Measurements from ENCODE around the gene RCC2.

RCC2 gene

DNA sequence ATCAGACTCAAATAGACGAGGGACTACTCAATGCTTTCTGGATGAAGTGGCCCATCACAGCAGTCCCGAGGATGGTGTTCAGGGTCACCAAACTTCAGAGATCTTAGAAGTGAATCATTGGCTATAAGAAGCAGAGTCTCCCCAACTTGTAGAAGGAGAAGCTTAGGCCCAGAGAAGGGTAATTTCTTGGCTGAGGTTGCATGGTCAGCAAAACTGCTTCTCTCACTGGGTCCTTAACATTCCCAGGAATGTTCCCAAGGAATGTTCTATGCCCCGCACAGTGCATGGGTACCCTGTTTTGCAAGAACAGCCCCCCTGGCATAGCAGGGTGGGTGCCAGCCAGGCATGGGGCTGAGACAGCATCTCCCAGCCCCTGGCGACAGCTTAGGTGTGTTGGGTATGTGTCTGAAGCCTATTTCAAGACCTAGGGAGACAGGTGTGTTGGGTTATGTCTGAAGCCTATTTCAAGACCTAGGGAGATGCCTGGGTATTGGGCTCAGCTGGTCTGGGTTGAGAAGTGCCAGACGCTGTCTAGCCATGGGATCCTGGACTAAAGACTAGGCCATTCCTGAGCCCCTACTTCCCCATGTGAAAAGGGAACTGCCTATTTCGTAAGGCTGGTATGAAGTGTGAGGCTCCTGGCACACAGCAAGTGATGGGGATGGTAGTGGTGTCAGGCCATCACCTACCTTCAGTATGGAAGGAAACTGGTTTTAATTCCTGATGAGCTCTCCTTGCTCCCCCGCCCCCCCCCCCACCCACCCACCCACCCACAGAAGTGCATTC lies 41.4 kb downstream of the RCC2 start:
- no peaks in the 10 kb centered on the region for H3K79me2 ChIP-seq (ENCODE audit: insufficient read depth, low read depth)
- H3K4me1 ChIP-seq (ENCODE audit: low read depth, poor library complexity, severe bottlenecking): no peaks in the 10 kb centered on the region
- H2AFZ ChIP-seq (ENCODE audit: low read depth): no peak overlapping the region
- H3K36me3 ChIP-seq (ENCODE audit: insufficient read depth): no peaks in the 10 kb centered on the region
- H3K27me3 ChIP-seq (ENCODE audit: insufficient read depth, low read depth): peaks cover 38% of the 10 kb centered on the region; the same call in 1 of the 2 replicates
- no peaks in the 10 kb centered on the region for H4K20me1 ChIP-seq (ENCODE audit: insufficient read depth)
- TF ChIP-seq CTCF (conservative IDR thresholded peaks at IDR 0.05; ENCODE audit: low read depth, low read length): no peak
- H3K27ac ChIP-seq: no peak overlapping the region
- no peak overlapping the region for H3K4me2 ChIP-seq
- H3K4me3 ChIP-seq (IDR thresholded peaks at IDR 0.05; ENCODE audit: insufficient read depth, low read depth, low read length): no peak overlapping the region
- no peak overlapping the region for H3K9ac ChIP-seq

DNA sequence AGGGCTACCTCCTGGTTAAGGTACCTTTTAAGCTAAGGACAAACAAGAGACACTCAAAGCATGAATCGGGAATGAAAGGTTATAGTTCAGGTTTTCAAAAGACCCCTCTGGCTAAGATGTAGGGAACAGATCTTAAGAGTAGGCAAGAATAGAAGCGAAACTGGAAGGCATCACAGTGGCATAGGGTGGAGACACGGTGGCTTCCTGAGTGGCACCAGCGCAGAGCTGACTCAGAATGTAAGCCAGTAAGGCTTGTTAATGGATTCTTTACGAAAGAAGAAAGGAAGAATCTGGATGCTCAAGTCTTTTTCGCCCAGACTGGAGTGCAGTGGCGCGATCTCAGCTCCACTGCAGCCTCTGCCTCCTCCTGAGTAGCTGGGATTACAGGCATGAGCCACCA lies 46.2 kb downstream of the RCC2 start:
- Histone ChIP-seq H3K4me2 (no peak overlapping the region), H3K79me2 (ENCODE audit: insufficient read depth, low read depth) (no peaks in the 10 kb centered on the region), H3K27me3 (ENCODE audit: insufficient read depth, low read depth) (peaks cover 73% of the 10 kb centered on the region)

GRCh38 chr1:17392199-17392740 lies 47.2 kb downstream of the RCC2 start:
- no peaks in the 10 kb centered on the region for H3K36me3 ChIP-seq (ENCODE audit: insufficient read depth)
- peaks cover 79% of the 10 kb centered on the region for H3K27me3 ChIP-seq (ENCODE audit: insufficient read depth, low read depth)
- TF ChIP-seq CTCF (conservative IDR thresholded peaks at IDR 0.05; ENCODE audit: low read depth, low read length): no peak
- no peak overlapping the region for H2AFZ ChIP-seq (ENCODE audit: low read depth)
- no peak overlapping the region for H3K4me3 ChIP-seq (IDR thresholded peaks at IDR 0.05; ENCODE audit: insufficient read depth, low read depth, low read length)
- H3K27ac ChIP-seq: no peak overlapping the region
- no peak overlapping the region for H3K9ac ChIP-seq
- no peaks in the 10 kb centered on the region for H4K20me1 ChIP-seq (ENCODE audit: insufficient read depth)
- no peaks in the 10 kb centered on the region for H3K79me2 ChIP-seq (ENCODE audit: insufficient read depth, low read depth)
- H3K4me1 ChIP-seq (ENCODE audit: low read depth, poor library complexity, severe bottlenecking): no peaks in the 10 kb centered on the region
- H3K4me2 ChIP-seq: no peak overlapping the region

More for the DNA sequence above, 46.2 kb downstream of the RCC2 start:
- no peak for TF ChIP-seq CTCF (conservative IDR thresholded peaks at IDR 0.05; ENCODE audit: low read depth, low read length)
- Histone ChIP-seq H3K9ac (no peak overlapping the region), H2AFZ (ENCODE audit: low read depth) (no peak overlapping the region), H3K36me3 (ENCODE audit: insufficient read depth) (no peaks in the 10 kb centered on the region), H3K4me1 (ENCODE audit: low read depth, poor library complexity, severe bottlenecking) (no peaks in the 10 kb centered on the region), H4K20me1 (ENCODE audit: insufficient read depth) (no peaks in the 10 kb centered on the region), H3K4me3 (IDR thresholded peaks at IDR 0.05; ENCODE audit: insufficient read depth, low read depth, low read length) (no peak overlapping the region), H3K27ac (no peak overlapping the region)

DNA sequence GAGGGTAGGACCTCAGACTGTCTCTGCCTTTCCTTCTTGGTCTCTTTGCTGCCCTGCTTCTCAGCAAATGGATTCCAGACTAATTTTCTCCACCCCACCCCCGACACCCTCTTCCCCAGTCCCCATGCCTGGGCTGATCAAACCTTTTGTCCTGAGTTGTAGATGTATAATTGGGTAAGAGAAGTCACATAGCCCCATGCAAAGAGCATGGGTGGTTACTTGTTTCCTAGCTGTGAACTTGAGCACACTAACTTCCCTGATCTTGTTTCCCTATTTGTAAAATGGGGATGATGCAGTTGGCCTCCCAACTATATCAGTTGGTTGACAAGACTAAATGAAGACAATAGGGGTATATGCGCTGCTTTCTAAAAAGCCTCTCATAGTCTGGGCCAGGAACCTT lies 58.3 kb downstream of the RCC2 start:
- H4K20me1 ChIP-seq (ENCODE audit: insufficient read depth): no peaks in the 10 kb centered on the region

More for the DNA sequence above, 58.3 kb downstream of the RCC2 start:
- H2AFZ ChIP-seq (ENCODE audit: low read depth): no peak overlapping the region
- H3K79me2 ChIP-seq (ENCODE audit: insufficient read depth, low read depth): no peaks in the 10 kb centered on the region
- no peak overlapping the region for H3K4me3 ChIP-seq (IDR thresholded peaks at IDR 0.05; ENCODE audit: insufficient read depth, low read depth, low read length)
- no peak overlapping the region for H3K9ac ChIP-seq
- no peaks in the 10 kb centered on the region for H3K36me3 ChIP-seq (ENCODE audit: insufficient read depth)
- H3K4me1 ChIP-seq (ENCODE audit: low read depth, poor library complexity, severe bottlenecking): no peaks in the 10 kb centered on the region
- no peak for TF ChIP-seq CTCF (conservative IDR thresholded peaks at IDR 0.05; ENCODE audit: low read depth, low read length)
- H3K27me3 ChIP-seq (ENCODE audit: insufficient read depth, low read depth): peaks cover 86% of the 10 kb centered on the region
- no peak overlapping the region for H3K27ac ChIP-seq
- no peak overlapping the region for H3K4me2 ChIP-seq

Data from KMS-11 (cell line).